Gastroesophageal sphincter (tissue), 4 donors: Measurements from ENCODE around the gene TRIM58. TPM values are rescaled to one million over a fixed set of nuclear protein-coding genes. Genes with fewer than 3 reads are reported as not detected.

ENCODE experiments used
- ATAC-seq: fragments of 150-250 bp; one replicate; pipeline ENCODE4 v1.9.1; 2016; ENCODE audit warnings: mild to moderate bottlenecking, moderate library complexity
- H3K27ac ChIP-seq, 4 donors: fragments of 200-600 bp; sonication (generic) in 3 of 4; 1 replicate in 3 of 4; 2 replicates in 1 of 4; pipeline ENCODE4 v1.5.1; 2016 to 2019
- H3K27me3 ChIP-seq: fragments of 200-600 bp; sonication (generic); one replicate; pipeline ENCODE4 v1.5.1; 2019
- H3K36me3 ChIP-seq, 2 donors: fragments of 200-600 bp; sonication (generic); one replicate each; pipeline ENCODE4 v1.5.1; 2019; ENCODE audit warnings: control low read depth in 1 of 2
- H3K4me1 ChIP-seq, 3 donors: fragments of 200-600 bp; sonication (generic); 1 replicate in 2 of 3; 2 replicates in 1 of 3; pipeline ENCODE4 v1.5.1; 2016 to 2019; ENCODE audit warnings: control low read depth in 2 of 3
- H3K4me3 ChIP-seq, 2 donors: fragments of 200-600 bp; sonication (generic); one replicate each; pipeline ENCODE4 v1.5.1; 2019; ENCODE audit warnings: mild to moderate bottlenecking in 1 of 2, moderate library complexity in 1 of 2
- H3K9me3 ChIP-seq, 3 donors: fragments of 200-600 bp; sonication (generic); one replicate each; pipeline ENCODE4 v1.5.1; 2017 to 2019; ENCODE audit warnings: control low read depth in 2 of 3
- EP300 ChIP-seq: sonication (generic); formaldehyde crosslinking; IDR thresholded peaks from one replicate; pipeline ENCODE4 v1.6.1; 2017; ENCODE audit warnings: antibody characterized with exemption, mild to moderate bottlenecking
- POLR2A ChIP-seq, 2 donors: fragments of 450-650 bp; IDR thresholded peaks; one replicate each; pipeline ENCODE4 v1.6.1; 2017; ENCODE audit warnings: antibody characterized with exemption in 2 of 2, mild to moderate bottlenecking in 2 of 2, moderate library complexity in 1 of 2
- POLR2AphosphoS5 ChIP-seq: sonication (generic); formaldehyde crosslinking; IDR thresholded peaks from one replicate; pipeline ENCODE4 v1.6.1; 2017; ENCODE audit warnings: antibody characterized with exemption
- WGBS, 2 donors: methylation state at CpG; one replicate each; pipeline ENCODE4 v1.1.5; 2018; ENCODE audit warnings: low coverage in 1 of 2; 5-methylcytosine and 5-hydroxymethylcytosine counted together
- total RNA-seq, 4 donors: library from RNA; depleted of rRNA; stranded (reverse); fragments of >200 nt; gene quantifications; one replicate each; pipeline ENCODE4 v1.1.0, GENCODE V29; 2016
- TF ChIP-seq, protein P1 (sequence below), 4 experiments: fragments of 200-600 bp in 2 of 4; fragments of 450-650 bp in 2 of 4; sonication (generic) in 1 of 4; IDR thresholded peaks; one replicate each; pipeline ENCODE4 v1.5.1; 2017 to 2019; ENCODE audit warnings: antibody characterized with exemption in 4 of 4, mild to moderate bottlenecking in 2 of 4, moderate library complexity in 2 of 4

The TRIM58 gene
- total RNA-seq, 4 donors from 2014 or later, result 0.81 to 9.1 (median 0.89) TPM; not detected in 1

- TF ChIP-seq, protein P1, sequence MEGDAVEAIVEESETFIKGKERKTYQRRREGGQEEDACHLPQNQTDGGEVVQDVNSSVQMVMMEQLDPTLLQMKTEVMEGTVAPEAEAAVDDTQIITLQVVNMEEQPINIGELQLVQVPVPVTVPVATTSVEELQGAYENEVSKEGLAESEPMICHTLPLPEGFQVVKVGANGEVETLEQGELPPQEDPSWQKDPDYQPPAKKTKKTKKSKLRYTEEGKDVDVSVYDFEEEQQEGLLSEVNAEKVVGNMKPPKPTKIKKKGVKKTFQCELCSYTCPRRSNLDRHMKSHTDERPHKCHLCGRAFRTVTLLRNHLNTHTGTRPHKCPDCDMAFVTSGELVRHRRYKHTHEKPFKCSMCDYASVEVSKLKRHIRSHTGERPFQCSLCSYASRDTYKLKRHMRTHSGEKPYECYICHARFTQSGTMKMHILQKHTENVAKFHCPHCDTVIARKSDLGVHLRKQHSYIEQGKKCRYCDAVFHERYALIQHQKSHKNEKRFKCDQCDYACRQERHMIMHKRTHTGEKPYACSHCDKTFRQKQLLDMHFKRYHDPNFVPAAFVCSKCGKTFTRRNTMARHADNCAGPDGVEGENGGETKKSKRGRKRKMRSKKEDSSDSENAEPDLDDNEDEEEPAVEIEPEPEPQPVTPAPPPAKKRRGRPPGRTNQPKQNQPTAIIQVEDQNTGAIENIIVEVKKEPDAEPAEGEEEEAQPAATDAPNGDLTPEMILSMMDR (IDR thresholded peaks at IDR 0.05), result no peak
- TF ChIP-seq POLR2A (IDR thresholded peaks at IDR 0.05) (no peak), EP300 (no peak), POLR2AphosphoS5 (no peak)
- H3K36me3 ChIP-seq, result no peaks in the 10 kb centered on the region
Observed at GRCh38 chr1:247865416-247865815, 8.4 kb downstream of the TRIM58 start.

DNA sequence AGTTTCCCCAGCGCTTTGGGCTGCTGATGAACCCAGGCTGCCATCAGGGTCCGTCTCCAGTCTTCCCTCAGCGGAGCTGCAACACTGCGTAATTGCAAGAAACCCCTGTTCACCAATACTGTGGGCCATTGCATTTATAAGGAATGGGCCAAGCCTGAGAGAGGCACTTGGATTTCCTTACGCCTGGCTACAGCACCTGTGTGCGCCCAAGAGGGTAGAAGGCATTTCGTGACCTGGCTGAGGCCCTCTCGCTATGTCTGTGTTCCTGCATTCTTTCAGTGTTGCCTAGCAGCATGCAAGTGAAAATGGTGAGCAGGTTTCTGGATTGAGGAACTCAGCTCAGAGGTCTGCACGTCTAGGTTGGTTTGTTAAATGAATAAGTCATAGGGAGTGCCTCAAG, 26.4 kb downstream of the TRIM58 start:
- Histone ChIP-seq H3K4me3 (no peak overlapping the region), H3K36me3 (no peaks in the 10 kb centered on the region), H3K27ac (no peak overlapping the region), H3K27me3 (no peaks in the 10 kb centered on the region), H3K4me1 (no peaks in the 10 kb centered on the region), H3K9me3 (no peaks in the 10 kb centered on the region)
- WGBS, 2 donors, result 76 to 87% methylated on average over 4 to 9 of the region's 9 CpGs
- no peak for ATAC-seq
- no peak for TF ChIP-seq POLR2A (IDR thresholded peaks at IDR 0.05)
- TF ChIP-seq, protein P1 (IDR thresholded peaks at IDR 0.05), result no peak
- TF ChIP-seq POLR2AphosphoS5, result no peak
- no peak for TF ChIP-seq EP300

More at GRCh38 chr1:247865416-247865815, 8.4 kb downstream of the TRIM58 start:
- no peak overlapping the region for H3K4me3 ChIP-seq
- H3K27me3 ChIP-seq, result peaks cover 5% of the 10 kb centered on the region
- WGBS, 2 donors, result 56 to 89% methylated on average over 5 to 6 of the region's 6 CpGs
- H3K9me3 ChIP-seq, result no peaks in the 10 kb centered on the region
- no peaks in the 10 kb centered on the region for H3K4me1 ChIP-seq
- no peak overlapping the region for H3K27ac ChIP-seq
- ATAC-seq, result no peak

DNA sequence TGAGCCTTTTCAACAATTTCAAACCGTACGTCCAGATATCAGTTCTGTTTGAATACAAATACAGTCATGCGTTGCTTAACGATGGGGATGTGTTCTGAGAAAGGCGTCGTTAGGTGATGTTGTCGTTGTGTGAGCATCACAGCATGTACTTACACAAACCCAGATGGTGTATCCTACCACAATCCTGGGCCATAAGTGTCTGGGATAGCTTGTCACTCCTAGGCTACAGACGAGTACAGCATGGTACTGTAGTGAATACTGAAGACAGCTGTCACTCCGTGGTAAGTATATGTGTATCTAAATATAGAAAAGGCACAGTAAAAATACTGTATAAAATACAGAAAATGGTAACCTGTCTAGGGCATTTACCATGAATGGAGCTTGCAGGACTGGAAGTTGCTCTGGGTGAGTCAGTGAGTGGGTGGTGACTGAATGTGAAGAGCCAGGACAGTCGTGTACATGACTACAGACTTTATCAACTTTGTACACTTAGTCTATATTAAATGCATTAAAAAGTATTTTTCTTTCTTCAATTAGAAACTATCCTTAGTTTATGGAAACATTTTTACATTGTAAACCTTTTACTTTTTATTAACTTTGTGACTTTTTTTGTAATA, 27.9 kb downstream of the TRIM58 start:
- no peaks in the 10 kb centered on the region for H3K36me3 ChIP-seq
- no peak overlapping the region for H3K27ac ChIP-seq
- H3K9me3 ChIP-seq, result no peaks in the 10 kb centered on the region
- 77 to 84% methylated on average over 9 of the region's 10 CpGs for WGBS, 2 donors
- H3K27me3 ChIP-seq, result no peaks in the 10 kb centered on the region
- TF ChIP-seq POLR2AphosphoS5 (no peak), POLR2A (IDR thresholded peaks at IDR 0.05) (no peak), EP300 (no peak)
- no peaks in the 10 kb centered on the region for H3K4me1 ChIP-seq
- ATAC-seq, result no peak
- no peak overlapping the region for H3K4me3 ChIP-seq

DNA sequence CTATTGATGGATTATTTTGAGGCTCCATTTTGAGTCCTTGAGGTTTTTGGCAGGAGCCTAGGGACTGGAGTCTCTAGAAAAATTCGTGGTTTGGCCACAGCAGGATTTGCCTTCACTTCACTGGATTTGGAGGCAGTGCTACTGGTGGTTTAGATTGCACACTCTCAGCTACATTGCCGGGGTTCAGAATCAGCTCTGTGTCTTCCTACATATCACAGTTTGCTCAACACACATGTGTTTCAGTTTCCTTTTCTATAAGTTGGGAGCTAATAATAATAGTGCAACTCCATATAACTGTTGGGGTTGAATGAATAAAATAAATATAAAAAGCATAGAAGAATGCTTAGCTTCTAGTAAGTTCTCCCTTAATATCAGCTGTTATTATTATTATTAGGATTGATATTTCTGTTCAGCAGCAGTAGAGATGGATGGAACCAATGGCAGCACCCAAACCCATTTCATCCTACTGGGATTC, 38.2 kb downstream of the TRIM58 start, which contains the start of gene OR2W3:
OR2W3 (plus strand) TSS at position 425 of the 475 bp plus-strand sequence; CDS start at position 425, 0 bp downstream.
- no peaks in the 10 kb centered on the region for H3K9me3 ChIP-seq
- no peak for TF ChIP-seq POLR2A (IDR thresholded peaks at IDR 0.05)
- TF ChIP-seq POLR2AphosphoS5, result no peak
- no peak for TF ChIP-seq EP300
- TF ChIP-seq, protein P1 (IDR thresholded peaks at IDR 0.05), result no peak
- no peak for ATAC-seq
- WGBS, 2 donors, result 29 to 44% methylated on average over 2 of the region's 2 CpGs
- H3K27me3 ChIP-seq, result no peaks in the 10 kb centered on the region
- H3K4me3 ChIP-seq, result no peak within 1 kb of the TSS
- H3K27ac ChIP-seq, result no peak within 1 kb of the TSS
- no peaks in the 10 kb centered on the region for H3K36me3 ChIP-seq
- no peaks in the 10 kb centered on the region for H3K4me1 ChIP-seq

GRCh38 chr1:247895976-247896375, 39.0 kb downstream of the TRIM58 start:
- no peaks in the 10 kb centered on the region for H3K9me3 ChIP-seq
- H3K4me3 ChIP-seq, result no peak overlapping the region
- no peak overlapping the region for H3K27ac ChIP-seq
- TF ChIP-seq EP300 (no peak), POLR2A (IDR thresholded peaks at IDR 0.05) (no peak), POLR2AphosphoS5 (no peak)
- TF ChIP-seq, protein P1 (IDR thresholded peaks at IDR 0.05), result no peak
- H3K27me3 ChIP-seq, result no peaks in the 10 kb centered on the region
- H3K4me1 ChIP-seq, result no peaks in the 10 kb centered on the region
- no peak for ATAC-seq
- H3K36me3 ChIP-seq, result no peaks in the 10 kb centered on the region
- WGBS, 2 donors, result 100% methylated on average over 1 to 2 of the region's 14 CpGs
